OCI-LY3 (cell line): ENCODE results near the gene SPRY4.
"Not testable (repeated sequence)": the region's sequence is repeated elsewhere in the genome, so short reads cannot be mapped to it uniquely, and the experiment has no call there.

ENCODE experiments used
- H2AFZ ChIP-seq: fragments of 200-600, 300-600 bp; shearing (Covaris generic); 2 replicates; pipeline ENCODE4 v1.6.0; 2014; ENCODE audit warnings: antibody characterized with exemption, low read depth, low read length
- H3K27ac ChIP-seq: fragments of 200-600, 300-600 bp; sonication (generic); 2 replicates; pipeline ENCODE4 v1.5.1; 2014; ENCODE audit warnings: mild to moderate bottlenecking, low read length, moderate library complexity, mixed read lengths
- H3K27me3 ChIP-seq: fragments of 200-600, 300-600 bp; sonication (generic); 2 replicates; pipeline ENCODE4 v1.6.1; 2014; ENCODE audit warnings: low read depth, low read length, mixed read lengths
- H3K36me3 ChIP-seq: fragments of 200-600, 300-600 bp; sonication (generic); replicated peaks from 2 replicates; pipeline ENCODE3; 2014; ENCODE audit warnings: low read depth, low read length, mixed read lengths
- H3K4me1 ChIP-seq: fragments of 300-600, 200-600 bp; sonication (generic); 2 replicates; pipeline ENCODE4 v1.6.1; 2014; ENCODE audit warnings: low read length, mixed read lengths
- H3K4me2 ChIP-seq: fragments of 200-600, 300-600 bp; sonication (generic); 2 replicates; pipeline ENCODE4 v1.6.1; 2014; ENCODE audit warnings: low read length, mixed read lengths
- H3K4me3 ChIP-seq: fragments of 300-600, 200-600 bp; sonication (generic); 2 replicates; pipeline ENCODE4 v1.5.1; 2014; ENCODE audit warnings: antibody characterized with exemption, mild to moderate bottlenecking, low read length, moderate library complexity
- H3K79me2 ChIP-seq: fragments of 300-600, 200-600 bp; shearing (Covaris generic); 2 replicates; pipeline ENCODE4 v1.6.1; 2014; ENCODE audit warnings: mild to moderate bottlenecking, low read length, mixed read lengths
- H3K9ac ChIP-seq: fragments of 300-600, 200-600 bp; shearing (Covaris generic); 2 replicates; pipeline ENCODE4 v1.6.0; 2014; ENCODE audit warnings: mild to moderate bottlenecking, low read length, moderate library complexity
- H3K9me3 ChIP-seq: fragments of 200-600, 300-600 bp; shearing (Covaris generic); 2 replicates; pipeline ENCODE4 v1.6.1; 2014; ENCODE audit warnings: low read length, mixed read lengths; ENCODE audit not compliant: insufficient read depth
- H4K20me1 ChIP-seq: fragments of 200-600, 300-600 bp; sonication (generic); 2 replicates; pipeline ENCODE4 v1.6.1; 2016; ENCODE audit warnings: low read length, mixed read lengths; ENCODE audit not compliant: insufficient read depth
- CTCF ChIP-seq: fragments of 200-600, 300-600 bp; sonication (generic); IDR thresholded peaks from 2 replicates; pipeline ENCODE4 v1.5.1; 2014; ENCODE audit warnings: antibody characterized with exemption, low read length, low read depth
- EZH2phosphoT487 ChIP-seq: fragments of 200-600 bp; shearing (Covaris generic); IDR thresholded peaks from 2 replicates; pipeline ENCODE4 v1.6.1; 2018; ENCODE audit warnings: antibody characterized with exemption, mixed run types, low read depth

Gene SPRY4

DNA sequence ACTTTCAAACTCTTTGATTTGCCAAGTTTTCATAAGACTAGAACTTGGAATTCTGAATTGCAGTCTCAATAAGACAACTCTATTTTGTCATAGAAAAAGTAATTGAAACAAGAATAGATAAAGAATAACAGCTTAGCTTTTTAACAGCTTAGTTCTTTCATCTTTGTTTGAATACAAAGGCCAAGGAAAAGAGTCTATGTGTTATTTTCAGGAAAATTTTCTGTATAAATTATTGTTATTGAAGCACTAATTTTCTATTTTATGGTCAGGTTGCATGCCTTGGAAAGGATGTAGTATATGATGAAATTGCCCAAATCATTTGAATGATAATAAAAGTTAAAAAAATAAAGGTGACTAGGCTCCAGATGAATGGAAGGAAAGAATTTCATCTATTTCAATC is 25.2 kb upstream of the SPRY4 start:
- TF ChIP-seq CTCF (no peak), EZH2phosphoT487 (no peak)
- Histone ChIP-seq H3K27me3 (no peaks in the 10 kb centered on the region), H3K27ac (no peak overlapping the region), H3K4me3 (no peak overlapping the region), H3K4me2 (no peak overlapping the region), H3K4me1 (no peaks in the 10 kb centered on the region), H3K79me2 (no peaks in the 10 kb centered on the region), H3K36me3 (no peaks in the 10 kb centered on the region), H3K9ac (no peak overlapping the region), H4K20me1 (no peaks in the 10 kb centered on the region), H3K9me3 (no peaks in the 10 kb centered on the region), H2AFZ (no peak overlapping the region)

- no peaks in the 10 kb centered on the region for H3K27me3 ChIP-seq
- no peak overlapping the region for H3K4me3 ChIP-seq
- no peak for TF ChIP-seq CTCF
- TF ChIP-seq EZH2phosphoT487, result no peak
- H3K36me3 ChIP-seq, result no peaks in the 10 kb centered on the region
- H3K4me1 ChIP-seq, result no peaks in the 10 kb centered on the region
- H3K9ac ChIP-seq, result no peak overlapping the region
- H3K27ac ChIP-seq, result no peak overlapping the region
- H3K79me2 ChIP-seq, result no peaks in the 10 kb centered on the region
- H3K4me2 ChIP-seq, result no peak overlapping the region
- no peak overlapping the region for H2AFZ ChIP-seq
- H4K20me1 ChIP-seq, result no peaks in the 10 kb centered on the region
- 0 out of 2 replicates have a peak, but pooled peaks cover 6% of the 10 kb centered on the region for H3K9me3 ChIP-seq
These were observed 21.9 kb upstream of the SPRY4 start for GRCh38 chr5:142346706-142347105.

DNA sequence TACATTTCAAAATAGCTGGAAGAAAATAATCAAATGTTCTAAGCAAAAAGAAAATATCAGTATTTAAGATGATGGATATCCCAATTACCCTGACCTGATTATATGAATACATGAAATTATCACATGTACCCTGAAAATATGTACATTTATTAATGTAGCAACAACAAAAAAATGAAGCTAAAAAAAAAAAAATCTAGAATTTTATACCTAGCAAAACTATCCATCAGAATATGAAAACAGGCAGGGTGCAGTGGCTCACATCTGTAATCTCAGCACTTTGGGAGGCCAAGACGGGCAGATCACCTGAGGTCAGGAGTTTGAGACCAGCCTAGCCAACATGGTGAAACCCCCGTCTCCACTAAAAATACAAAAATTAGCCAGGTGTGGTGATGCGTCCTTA is 20.1 kb upstream of the SPRY4 start:
- not testable (repeated sequence) for H2AFZ ChIP-seq, H4K20me1 ChIP-seq, H3K9ac ChIP-seq, H3K4me2 ChIP-seq, H3K36me3 ChIP-seq, H3K4me1 ChIP-seq, H3K79me2 ChIP-seq, H3K9me3 ChIP-seq, H3K27me3 ChIP-seq, H3K27ac ChIP-seq, H3K4me3 ChIP-seq

GRCh38 chr5:142343531-142343930 is 18.7 kb upstream of the SPRY4 start:
- no peaks in the 10 kb centered on the region for H4K20me1 ChIP-seq
- no peaks in the 10 kb centered on the region for H3K79me2 ChIP-seq
- no peak overlapping the region for H3K9ac ChIP-seq
- no peaks in the 10 kb centered on the region for H3K27me3 ChIP-seq
- no peaks in the 10 kb centered on the region for H3K4me1 ChIP-seq
- H3K36me3 ChIP-seq, result no peaks in the 10 kb centered on the region
- no peak overlapping the region for H2AFZ ChIP-seq
- H3K27ac ChIP-seq, result no peak overlapping the region
- no peak overlapping the region for H3K4me3 ChIP-seq
- no peak overlapping the region for H3K4me2 ChIP-seq
- no peak for TF ChIP-seq CTCF
- no peak for TF ChIP-seq EZH2phosphoT487
- 0 out of 2 replicates have a peak, but pooled peaks cover 6% of the 10 kb centered on the region for H3K9me3 ChIP-seq
